Upper lobe of left lung (tissue), 6 donors: ENCODE measurements around the gene DNAH1. TPM values are rescaled to one million over a fixed set of nuclear protein-coding genes. Genes with fewer than 3 reads are reported as not detected.

Source experiments
- ATAC-seq, 2 donors: fragments of 200-7000 bp; cut with Tn5 transposase; one replicate each; pipeline ENCODE4 v1.9.1; 2022; ENCODE audit warnings: mild to moderate bottlenecking in 2 of 2, moderate library complexity in 2 of 2; ENCODE audit not compliant: low FRiP score in 2 of 2
- DNase-seq, 2 donors: peaks; one replicate each; pipeline ENCODE4 v3.0.0-alpha.2; 2019 to 2020
- H3K27ac ChIP-seq, 4 donors: fragments of 200-600 bp; sonication (generic); one replicate each; pipeline ENCODE4 v1.5.1; 2016 to 2019
- H3K27me3 ChIP-seq, 4 donors: fragments of 200-600 bp; sonication (generic); one replicate each; pipeline ENCODE4 v1.5.1; 2017 to 2019
- H3K36me3 ChIP-seq, 4 donors: fragments of 200-600 bp; sonication (generic); one replicate each; pipeline ENCODE4 v1.5.1; 2016 to 2019
- H3K4me1 ChIP-seq, 4 donors: fragments of 200-600 bp; sonication (generic); one replicate each; pipeline ENCODE4 v1.5.1; 2018 to 2019
- H3K4me3 ChIP-seq, 4 donors: fragments of 200-600 bp; sonication (generic); one replicate each; pipeline ENCODE4 v1.5.1; 2017 to 2019; ENCODE audit warnings: mild to moderate bottlenecking in 2 of 4, moderate library complexity in 1 of 4
- H3K9me3 ChIP-seq, 4 donors: fragments of 200-600 bp; sonication (generic); one replicate each; pipeline ENCODE4 v1.5.1; 2018 to 2019
- EP300 ChIP-seq, 4 donors: sonication (generic); formaldehyde crosslinking; IDR thresholded peaks; one replicate each; pipeline ENCODE4 v1.5.1; 2017; ENCODE audit warnings: antibody characterized with exemption in 4 of 4, control low read depth in 2 of 4
- POLR2A ChIP-seq, 4 donors: fragments of 450-650 bp; IDR thresholded peaks; one replicate each; pipeline ENCODE4 v1.5.1; 2016 to 2017; ENCODE audit warnings: antibody characterized with exemption in 4 of 4, mild to moderate bottlenecking in 2 of 4
- POLR2AphosphoS5 ChIP-seq, 2 donors: sonication (generic); formaldehyde crosslinking; IDR thresholded peaks; one replicate each; pipeline ENCODE4 v1.5.1; 2017; ENCODE audit warnings: antibody characterized with exemption in 2 of 2
- WGBS, 2 donors: methylation state at CpG; one replicate each; pipeline ENCODE4 v1.1.5; 2017 to 2018; 5-methylcytosine and 5-hydroxymethylcytosine counted together
- small RNA-seq, 4 donors: library from RNA; depleted of rRNA; stranded (forward); fragments of <200 nt; gene quantifications; one replicate each; pipeline ENCODE3, GENCODE V24; 2016
- total RNA-seq, 6 donors: library from RNA; depleted of rRNA in 4 of 6; stranded (reverse); fragments of >200 nt in 4 of 6; gene quantifications; one replicate each; pipeline versions ENCODE4 v1.1.0 to v1.2.1, GENCODE V29; 2016 to 2021
- TF ChIP-seq, protein P1 (sequence below), 6 experiments: fragments of 450-650 bp in 4 of 6; fragments of 200-600 bp in 2 of 6; sonication (generic) in 2 of 6; IDR thresholded peaks; one replicate each; pipeline ENCODE4 v1.5.1; 2016 to 2019; ENCODE audit warnings: antibody characterized with exemption in 6 of 6
- donor health status: DM: no; HTN: no; CAD: no; lungs with moderate emphysema.
- donor health status: DM: no; HTN: yes; CAD: no; lungs with severe emphysema.

DNAH1 gene
- total RNA-seq, 6 donors from 2014 or later, result 10.8 to 67.1 (median 22.4) TPM

- WGBS, 2 donors, result 0 to 36% methylated on average over 6 to 13 of the region's 13 CpGs
These were observed 130.8 kb downstream of the DNAH1 start for GRCh38 chr3:52446631-52447511.

DNA sequence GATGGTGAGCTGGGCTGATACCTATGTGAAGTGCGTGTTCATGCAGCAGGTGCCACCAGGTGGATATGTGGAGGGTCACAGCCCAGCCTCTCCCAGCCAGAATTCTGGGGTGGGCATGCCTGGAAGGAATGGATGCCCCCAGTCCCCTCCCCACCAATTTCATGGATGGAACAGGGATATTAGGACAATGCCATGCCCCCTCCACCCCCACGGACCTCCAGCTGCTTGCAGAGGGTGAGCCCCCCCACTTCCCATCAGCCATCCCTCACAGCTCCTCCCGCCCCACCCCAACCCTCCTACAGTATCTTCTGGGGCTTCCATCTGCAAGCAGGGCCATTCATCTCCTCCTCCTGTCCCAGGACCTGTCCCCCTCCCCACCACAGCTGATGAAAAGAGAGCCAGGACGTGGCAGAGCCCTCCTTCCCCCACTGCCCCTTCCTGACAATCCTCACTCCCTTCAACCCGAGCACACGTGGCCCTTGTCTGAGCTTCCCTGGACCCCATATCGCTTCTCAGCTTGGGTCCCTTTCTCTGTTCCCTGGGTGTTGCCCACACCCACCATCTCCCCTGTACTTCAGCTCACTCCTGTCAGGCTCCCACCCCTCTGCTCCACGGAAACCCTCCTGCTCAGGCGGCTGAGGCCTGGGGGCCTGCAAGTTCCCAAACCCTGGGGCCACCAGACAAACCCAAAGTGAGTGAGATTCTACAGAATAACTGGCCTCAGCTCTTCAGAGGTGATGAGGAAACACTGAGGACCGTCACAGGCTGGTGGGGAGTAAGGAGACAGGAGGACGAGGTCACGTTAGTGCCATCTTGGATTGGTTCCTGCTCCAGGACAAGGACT is 131.6 kb downstream of the DNAH1 start:
- H3K27me3 ChIP-seq, result no peaks in the 10 kb centered on the region
- H3K9me3 ChIP-seq, result no peaks in the 10 kb centered on the region
- no peak overlapping the region for H3K4me3 ChIP-seq
- no peak overlapping the region for H3K27ac ChIP-seq
- peaks cover 15 to 21% (median 17%) of the 10 kb centered on the region in 4 donors for H3K4me1 ChIP-seq
- H3K36me3 ChIP-seq, result no peaks in the 10 kb centered on the region
- 72 to 74% methylated on average over 11 to 12 of the region's 12 CpGs for WGBS, 2 donors
- no peak for ATAC-seq
- DNase-seq, result no peak
- TF ChIP-seq POLR2AphosphoS5 (IDR thresholded peaks at IDR 0.05) (no peak), EP300 (IDR thresholded peaks at IDR 0.05) (no peak), POLR2A (IDR thresholded peaks at IDR 0.05) (no peak)
- TF ChIP-seq, protein P1, sequence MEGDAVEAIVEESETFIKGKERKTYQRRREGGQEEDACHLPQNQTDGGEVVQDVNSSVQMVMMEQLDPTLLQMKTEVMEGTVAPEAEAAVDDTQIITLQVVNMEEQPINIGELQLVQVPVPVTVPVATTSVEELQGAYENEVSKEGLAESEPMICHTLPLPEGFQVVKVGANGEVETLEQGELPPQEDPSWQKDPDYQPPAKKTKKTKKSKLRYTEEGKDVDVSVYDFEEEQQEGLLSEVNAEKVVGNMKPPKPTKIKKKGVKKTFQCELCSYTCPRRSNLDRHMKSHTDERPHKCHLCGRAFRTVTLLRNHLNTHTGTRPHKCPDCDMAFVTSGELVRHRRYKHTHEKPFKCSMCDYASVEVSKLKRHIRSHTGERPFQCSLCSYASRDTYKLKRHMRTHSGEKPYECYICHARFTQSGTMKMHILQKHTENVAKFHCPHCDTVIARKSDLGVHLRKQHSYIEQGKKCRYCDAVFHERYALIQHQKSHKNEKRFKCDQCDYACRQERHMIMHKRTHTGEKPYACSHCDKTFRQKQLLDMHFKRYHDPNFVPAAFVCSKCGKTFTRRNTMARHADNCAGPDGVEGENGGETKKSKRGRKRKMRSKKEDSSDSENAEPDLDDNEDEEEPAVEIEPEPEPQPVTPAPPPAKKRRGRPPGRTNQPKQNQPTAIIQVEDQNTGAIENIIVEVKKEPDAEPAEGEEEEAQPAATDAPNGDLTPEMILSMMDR (IDR thresholded peaks at IDR 0.05), result no peak

More at GRCh38 chr3:52446631-52447511, 130.8 kb downstream of the DNAH1 start:
- TF ChIP-seq EP300 (IDR thresholded peaks at IDR 0.05), result no peak
- TF ChIP-seq, protein P1 (IDR thresholded peaks at IDR 0.05), result peak; percentile 97 to 100 (median 98)
- Histone ChIP-seq H3K36me3 (no peaks in the 10 kb centered on the region), H3K4me1 (peaks cover 15 to 21% (median 17%) of the 10 kb centered on the region in 4 donors), H3K27ac (peak overlapping the region in 2 of 4 donors; percentile 29 to 36), H3K27me3 (no peaks in the 10 kb centered on the region), H3K9me3 (no peaks in the 10 kb centered on the region), H3K4me3 (no peak overlapping the region)
- ATAC-seq (peak in 1 of 2 donors; percentile 78), DNase-seq (peak in 1 of 2 donors; percentile 61)

Small RNA genes lying within 50 kb of the gene (small RNA-seq; reads per million reads assigned to genes)
- 0 to 0.22 (median 0.03) reads per million in 4 donors for gene MIR135A1
- 996 to 2,882 (median 1,185) reads per million in 4 donors for gene MIRLET7G

Other genes starting within 250 kb of the DNAH1 start
- 1 to 10 TPM; 1.0 to 4.2 (median 2.8) TPM for gene POC1A, start 161.9 kb upstream of the DNAH1 start, total RNA-seq
- gene ALAS1, start 118.2 kb upstream of the DNAH1 start, total RNA-seq, result 10 to 100 TPM; 53.2 to 97.3 (median 74.0) TPM
- 1 to 10 TPM in 1 of 6 donors, under 1 TPM in 1, not detected in 4; 0.29 to 1.1 TPM for gene TLR9, start 90.7 kb upstream of the DNAH1 start, total RNA-seq
- gene TWF2, start 77.2 kb upstream of the DNAH1 start, total RNA-seq, result 10 to 100 TPM; 31.9 to 83.5 (median 66.6) TPM
- 10 to 100 TPM; 18.7 to 68.1 (median 47.8) TPM for gene PPM1M, start 70.6 kb upstream of the DNAH1 start, total RNA-seq
- gene WDR82, start 37.7 kb upstream of the DNAH1 start, total RNA-seq, result 10 to 100 TPM; 23.0 to 63.6 (median 46.8) TPM
- 10 to 100 TPM in 5 of 6 donors, 1 to 10 TPM in 1; 5.5 to 21.0 (median 15.8) TPM for gene GLYCTK, start 28.5 kb upstream of the DNAH1 start, total RNA-seq
- gene BAP1, start 93.7 kb downstream of the DNAH1 start, total RNA-seq, result 10 to 100 TPM; 58.0 to 90.1 (median 75.1) TPM
- 10 to 100 TPM in 3 of 6 donors, 1 to 10 TPM in 3; 5.6 to 14.8 (median 10.0) TPM for gene PHF7, start 94.3 kb downstream of the DNAH1 start, total RNA-seq
- gene SEMA3G, start 128.8 kb downstream of the DNAH1 start, total RNA-seq, result 10 to 100 TPM in 5 of 6 donors, 1 to 10 TPM in 1; 5.1 to 69.0 (median 20.7) TPM
- gene TNNC1, start 137.7 kb downstream of the DNAH1 start, total RNA-seq, result 100 to 1,000 TPM in 4 of 6 donors, 10 to 100 TPM in 2; 28.3 to 196 (median 122) TPM
- gene NISCH, start 139.3 kb downstream of the DNAH1 start, total RNA-seq, result 100 to 1,000 TPM in 2 of 6 donors, 10 to 100 TPM in 4; 60.7 to 288 (median 83.0) TPM
- 100 to 1,000 TPM in 4 of 6 donors, 10 to 100 TPM in 2; 42.9 to 259 (median 125) TPM for gene STAB1, start 179.0 kb downstream of the DNAH1 start, total RNA-seq
- gene NT5DC2, start 217.5 kb downstream of the DNAH1 start, total RNA-seq, result 100 to 1,000 TPM in 1 of 6 donors, 10 to 100 TPM in 5; 27.3 to 113 (median 46.2) TPM
- 10 to 100 TPM in 2 of 6 donors, 1 to 10 TPM in 4; 2.0 to 43.0 (median 3.0) TPM for gene UQCC5, start 220.3 kb downstream of the DNAH1 start, total RNA-seq